DMS153 (cell line): Measurements from ENCODE around the gene ARHGAP5.

Experiments
- DNase-seq: peaks from one replicate; lab custom pipeline; 2025; lab: John Stamatoyannopoulos, UW

ARHGAP5 gene, protein sequence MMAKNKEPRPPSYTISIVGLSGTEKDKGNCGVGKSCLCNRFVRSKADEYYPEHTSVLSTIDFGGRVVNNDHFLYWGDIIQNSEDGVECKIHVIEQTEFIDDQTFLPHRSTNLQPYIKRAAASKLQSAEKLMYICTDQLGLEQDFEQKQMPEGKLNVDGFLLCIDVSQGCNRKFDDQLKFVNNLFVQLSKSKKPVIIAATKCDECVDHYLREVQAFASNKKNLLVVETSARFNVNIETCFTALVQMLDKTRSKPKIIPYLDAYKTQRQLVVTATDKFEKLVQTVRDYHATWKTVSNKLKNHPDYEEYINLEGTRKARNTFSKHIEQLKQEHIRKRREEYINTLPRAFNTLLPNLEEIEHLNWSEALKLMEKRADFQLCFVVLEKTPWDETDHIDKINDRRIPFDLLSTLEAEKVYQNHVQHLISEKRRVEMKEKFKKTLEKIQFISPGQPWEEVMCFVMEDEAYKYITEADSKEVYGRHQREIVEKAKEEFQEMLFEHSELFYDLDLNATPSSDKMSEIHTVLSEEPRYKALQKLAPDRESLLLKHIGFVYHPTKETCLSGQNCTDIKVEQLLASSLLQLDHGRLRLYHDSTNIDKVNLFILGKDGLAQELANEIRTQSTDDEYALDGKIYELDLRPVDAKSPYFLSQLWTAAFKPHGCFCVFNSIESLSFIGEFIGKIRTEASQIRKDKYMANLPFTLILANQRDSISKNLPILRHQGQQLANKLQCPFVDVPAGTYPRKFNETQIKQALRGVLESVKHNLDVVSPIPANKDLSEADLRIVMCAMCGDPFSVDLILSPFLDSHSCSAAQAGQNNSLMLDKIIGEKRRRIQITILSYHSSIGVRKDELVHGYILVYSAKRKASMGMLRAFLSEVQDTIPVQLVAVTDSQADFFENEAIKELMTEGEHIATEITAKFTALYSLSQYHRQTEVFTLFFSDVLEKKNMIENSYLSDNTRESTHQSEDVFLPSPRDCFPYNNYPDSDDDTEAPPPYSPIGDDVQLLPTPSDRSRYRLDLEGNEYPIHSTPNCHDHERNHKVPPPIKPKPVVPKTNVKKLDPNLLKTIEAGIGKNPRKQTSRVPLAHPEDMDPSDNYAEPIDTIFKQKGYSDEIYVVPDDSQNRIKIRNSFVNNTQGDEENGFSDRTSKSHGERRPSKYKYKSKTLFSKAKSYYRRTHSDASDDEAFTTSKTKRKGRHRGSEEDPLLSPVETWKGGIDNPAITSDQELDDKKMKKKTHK (N-terminal part only)

GRCh38 chr14:32077081-32078022 is at the start of gene ARHGAP5:
Gene ARHGAP5, plus strand, starts transcription at chr14:32077304. Its CDS starts 13,366 bp downstream, at chr14:32090670.
- no peak for DNase-seq

- DNase-seq = no peak
Observed at GRCh38 chr14:32028599-32028998, 48.5 kb upstream of the ARHGAP5 start.

GRCh38 chr14:32033543-32033942 is 43.6 kb upstream of the ARHGAP5 start:
- DNase-seq = no peak

GRCh38 chr14:32038876-32039275 is 38.2 kb upstream of the ARHGAP5 start:
- peak; percentile 23 for DNase-seq

GRCh38 chr14:32039401-32040030 is 37.6 kb upstream of the ARHGAP5 start:
- DNase-seq = no peak

- DNase-seq = no peak
Observed at GRCh38 chr14:32043624-32044023, 33.5 kb upstream of the ARHGAP5 start.

- DNase-seq = peak; percentile 33
Observed at GRCh38 chr14:32044454-32044853, 32.6 kb upstream of the ARHGAP5 start.

- DNase-seq = no peak
Observed at GRCh38 chr14:32047791-32048190, 29.3 kb upstream of the ARHGAP5 start.

GRCh38 chr14:32049361-32050088 is 27.6 kb upstream of the ARHGAP5 start:
- DNase-seq = no peak

DNA sequence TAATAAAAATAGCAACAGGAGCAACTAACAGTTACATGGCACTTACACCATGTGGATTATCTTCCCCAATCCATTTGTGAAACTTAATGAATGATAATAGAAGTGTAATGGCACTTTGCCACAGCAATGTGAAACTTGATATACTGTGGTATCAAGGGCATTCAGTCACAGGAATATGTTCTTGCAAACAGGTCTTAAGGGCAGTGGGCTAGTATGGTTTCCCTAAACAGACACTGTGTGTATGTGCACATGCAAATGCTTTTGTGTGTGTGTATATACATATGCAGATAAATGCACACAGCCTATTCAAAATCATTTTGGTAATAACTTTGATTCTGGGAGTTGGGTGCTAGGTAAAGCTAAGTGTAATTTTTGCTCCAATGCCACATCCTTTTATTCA is 26.2 kb upstream of the ARHGAP5 start:
- no peak for DNase-seq

GRCh38 chr14:32054536-32054935 is 22.6 kb upstream of the ARHGAP5 start:
- no peak for DNase-seq

- DNase-seq = no peak
Observed at GRCh38 chr14:32055175-32055574, 21.9 kb upstream of the ARHGAP5 start.

DNA sequence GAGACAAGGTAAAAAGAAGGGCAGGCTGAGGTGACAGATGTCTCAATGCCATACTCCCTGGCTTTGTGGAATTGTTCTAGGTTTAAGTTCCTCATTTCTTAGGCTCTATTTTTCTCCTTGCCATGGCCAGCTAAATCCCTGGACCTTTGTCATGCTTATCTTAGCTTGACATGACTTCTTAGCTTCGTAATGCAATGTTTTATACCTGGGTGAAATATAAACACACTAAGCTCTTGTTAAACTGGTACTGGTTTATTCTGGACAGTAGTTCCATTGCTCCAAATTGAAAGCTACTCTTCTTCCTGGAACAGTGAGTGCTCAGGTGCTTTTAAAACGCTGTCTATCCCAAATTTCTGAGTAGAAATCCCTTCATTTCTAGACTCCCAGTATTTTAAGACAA is 17.4 kb upstream of the ARHGAP5 start:
- no peak for DNase-seq

GRCh38 chr14:32064931-32065330 is 12.2 kb upstream of the ARHGAP5 start:
- DNase-seq = no peak

DNA sequence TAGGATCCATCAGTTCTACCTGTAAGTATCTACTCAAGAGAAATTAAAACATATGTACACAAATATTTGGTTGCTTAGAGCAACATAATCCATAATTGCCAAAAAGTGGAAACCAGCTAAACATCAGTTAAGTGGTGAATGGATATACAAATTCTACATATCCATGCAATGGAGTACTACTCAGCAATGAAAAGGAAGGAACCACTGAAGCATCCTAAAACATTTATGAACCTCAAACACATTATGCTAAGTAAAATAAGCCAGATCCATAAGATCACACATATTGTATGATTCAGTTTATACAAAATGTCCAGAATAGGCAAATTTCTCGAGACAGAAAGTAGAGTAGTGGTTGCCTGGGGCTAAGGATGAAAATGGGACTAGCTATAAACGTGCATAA is 8.4 kb upstream of the ARHGAP5 start:
- no peak for DNase-seq

- DNase-seq = no peak
Observed at GRCh38 chr14:32070282-32070681, 6.8 kb upstream of the ARHGAP5 start.

DNA sequence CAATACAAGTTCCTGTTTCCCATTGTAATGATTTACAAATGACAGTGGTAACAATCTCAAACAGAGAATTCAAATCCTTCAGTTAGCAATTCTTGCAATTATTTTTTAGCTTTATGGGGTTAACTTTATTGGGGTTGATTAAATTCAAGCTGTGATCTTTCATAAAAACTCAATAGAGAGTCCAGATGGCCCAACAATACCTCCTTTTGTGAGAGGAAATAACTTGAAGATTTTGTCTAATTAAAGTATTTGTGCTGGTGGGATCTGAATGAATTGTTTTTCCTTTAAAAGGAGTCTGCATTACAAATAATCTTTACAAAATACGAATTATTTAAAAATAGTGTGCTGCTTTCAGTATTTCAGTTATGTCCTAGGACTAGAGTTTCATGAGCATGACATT is 4.4 kb upstream of the ARHGAP5 start:
- DNase-seq = no peak

- DNase-seq = peak; percentile 59
Observed at GRCh38 chr14:32073537-32074189, 3.4 kb upstream of the ARHGAP5 start.

- no peak for DNase-seq
Observed at GRCh38 chr14:32074887-32075572, 2.1 kb upstream of the ARHGAP5 start.
